Peyer's patch (tissue), 4 donors: Measurements from ENCODE around the gene GRIA4.

Experiments
- POLR2A ChIP-seq, 2 donors: fragments of 450-650 bp; IDR thresholded peaks; one replicate each; pipeline ENCODE4 v1.5.1; 2017; ENCODE audit warnings: antibody characterized with exemption in 2 of 2, mild to moderate bottlenecking in 2 of 2, moderate library complexity in 2 of 2
- TF ChIP-seq, protein P1 (sequence below), 6 experiments: fragments of 450-650 bp in 4 of 6; fragments of 200-600 bp in 2 of 6; sonication (generic) in 1 of 6; IDR thresholded peaks; one replicate each; pipeline ENCODE4 v1.5.1; 2017 to 2019; ENCODE audit warnings: antibody characterized with exemption in 6 of 6, mild to moderate bottlenecking in 3 of 6, moderate library complexity in 1 of 6

GRCh38 chr11:105588001-105588400, 21.9 kb upstream of the GRIA4 start:
- TF ChIP-seq, protein P1, sequence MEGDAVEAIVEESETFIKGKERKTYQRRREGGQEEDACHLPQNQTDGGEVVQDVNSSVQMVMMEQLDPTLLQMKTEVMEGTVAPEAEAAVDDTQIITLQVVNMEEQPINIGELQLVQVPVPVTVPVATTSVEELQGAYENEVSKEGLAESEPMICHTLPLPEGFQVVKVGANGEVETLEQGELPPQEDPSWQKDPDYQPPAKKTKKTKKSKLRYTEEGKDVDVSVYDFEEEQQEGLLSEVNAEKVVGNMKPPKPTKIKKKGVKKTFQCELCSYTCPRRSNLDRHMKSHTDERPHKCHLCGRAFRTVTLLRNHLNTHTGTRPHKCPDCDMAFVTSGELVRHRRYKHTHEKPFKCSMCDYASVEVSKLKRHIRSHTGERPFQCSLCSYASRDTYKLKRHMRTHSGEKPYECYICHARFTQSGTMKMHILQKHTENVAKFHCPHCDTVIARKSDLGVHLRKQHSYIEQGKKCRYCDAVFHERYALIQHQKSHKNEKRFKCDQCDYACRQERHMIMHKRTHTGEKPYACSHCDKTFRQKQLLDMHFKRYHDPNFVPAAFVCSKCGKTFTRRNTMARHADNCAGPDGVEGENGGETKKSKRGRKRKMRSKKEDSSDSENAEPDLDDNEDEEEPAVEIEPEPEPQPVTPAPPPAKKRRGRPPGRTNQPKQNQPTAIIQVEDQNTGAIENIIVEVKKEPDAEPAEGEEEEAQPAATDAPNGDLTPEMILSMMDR (IDR thresholded peaks at IDR 0.05) = no peak
- TF ChIP-seq POLR2A (IDR thresholded peaks at IDR 0.05) = no peak
